Measurements from ENCODE around the gene FADS3. TPM values are rescaled to one million over a fixed set of nuclear protein-coding genes. Genes with fewer than 3 reads are reported as not detected.

FADS3 gene
- total and polyA plus RNA-seq, 2 of the 13 experiments (the other 11 are each of a cell fraction or from before 2014, with no cell fraction given), result 13.4 to 23.2 TPM

DNA sequence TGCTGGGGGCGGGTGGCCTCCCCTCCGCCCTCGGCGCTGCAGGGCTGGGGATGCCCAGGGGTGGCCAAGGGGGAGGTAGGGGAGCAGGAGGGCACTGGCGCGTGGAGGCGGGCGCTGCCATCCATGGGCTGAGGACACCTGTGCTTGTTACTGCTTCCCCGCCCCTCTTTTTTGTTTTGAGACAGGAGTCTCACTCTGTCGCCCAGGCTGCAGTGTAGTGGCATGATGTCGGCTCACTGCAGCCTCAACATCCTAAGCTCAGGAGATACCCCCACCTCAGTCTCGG lies 683 bp upstream of the FADS3 start (continued):
- TF ChIP-seq, protein P1, sequence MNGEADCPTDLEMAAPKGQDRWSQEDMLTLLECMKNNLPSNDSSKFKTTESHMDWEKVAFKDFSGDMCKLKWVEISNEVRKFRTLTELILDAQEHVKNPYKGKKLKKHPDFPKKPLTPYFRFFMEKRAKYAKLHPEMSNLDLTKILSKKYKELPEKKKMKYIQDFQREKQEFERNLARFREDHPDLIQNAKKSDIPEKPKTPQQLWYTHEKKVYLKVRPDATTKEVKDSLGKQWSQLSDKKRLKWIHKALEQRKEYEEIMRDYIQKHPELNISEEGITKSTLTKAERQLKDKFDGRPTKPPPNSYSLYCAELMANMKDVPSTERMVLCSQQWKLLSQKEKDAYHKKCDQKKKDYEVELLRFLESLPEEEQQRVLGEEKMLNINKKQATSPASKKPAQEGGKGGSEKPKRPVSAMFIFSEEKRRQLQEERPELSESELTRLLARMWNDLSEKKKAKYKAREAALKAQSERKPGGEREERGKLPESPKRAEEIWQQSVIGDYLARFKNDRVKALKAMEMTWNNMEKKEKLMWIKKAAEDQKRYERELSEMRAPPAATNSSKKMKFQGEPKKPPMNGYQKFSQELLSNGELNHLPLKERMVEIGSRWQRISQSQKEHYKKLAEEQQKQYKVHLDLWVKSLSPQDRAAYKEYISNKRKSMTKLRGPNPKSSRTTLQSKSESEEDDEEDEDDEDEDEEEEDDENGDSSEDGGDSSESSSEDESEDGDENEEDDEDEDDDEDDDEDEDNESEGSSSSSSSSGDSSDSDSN (CRISPR knock-in tag; IDR thresholded peaks at IDR 0.05), result 0 out of 2 replicates have a peak, but pooled peaks have one; percentile 0
- TF ChIP-seq JUNB (CRISPR knock-in tag; IDR thresholded peaks at IDR 0.05; ENCODE audit: borderline replicate concordance) (no peak), CHD2 (IDR thresholded peaks at IDR 0.05; ENCODE audit: low read depth, low read length) (no peak), ZFP1 (CRISPR knock-in tag; IDR thresholded peaks at IDR 0.05) (no peak), SPEN (CRISPR knock-in tag; IDR thresholded peaks at IDR 0.05; ENCODE audit: low read depth) (no peak), KDM2A (CRISPR knock-in tag; IDR thresholded peaks at IDR 0.05; ENCODE audit: borderline replicate concordance, low read depth) (peak; percentile 19; the same call in 1 of the 2 replicates), ZNF550 (CRISPR knock-in tag; IDR thresholded peaks at IDR 0.05; ENCODE audit: borderline replicate concordance) (no peak; the same call in 1 of the 2 replicates), ZNF230 (CRISPR knock-in tag; IDR thresholded peaks at IDR 0.05) (no peak), ZNF737 (CRISPR knock-in tag; IDR thresholded peaks at IDR 0.05; ENCODE audit: borderline replicate concordance) (no peak), ARHGAP35 (CRISPR knock-in tag; IDR thresholded peaks at IDR 0.05; ENCODE audit: borderline replicate concordance) (0 out of 2 replicates have a peak, but pooled peaks have one; percentile 5), RXRA (CRISPR knock-in tag; IDR thresholded peaks at IDR 0.05) (no peak; the same call in 1 of the 2 replicates), SIX4 (CRISPR knock-in tag; IDR thresholded peaks at IDR 0.05) (no peak), MBD4 (IDR thresholded peaks at IDR 0.05; ENCODE audit: borderline replicate concordance, low read length) (no peak), ZNF263 (CRISPR knock-in tag; IDR thresholded peaks at IDR 0.05) (no peak)
- TF ChIP-seq, protein P2, sequence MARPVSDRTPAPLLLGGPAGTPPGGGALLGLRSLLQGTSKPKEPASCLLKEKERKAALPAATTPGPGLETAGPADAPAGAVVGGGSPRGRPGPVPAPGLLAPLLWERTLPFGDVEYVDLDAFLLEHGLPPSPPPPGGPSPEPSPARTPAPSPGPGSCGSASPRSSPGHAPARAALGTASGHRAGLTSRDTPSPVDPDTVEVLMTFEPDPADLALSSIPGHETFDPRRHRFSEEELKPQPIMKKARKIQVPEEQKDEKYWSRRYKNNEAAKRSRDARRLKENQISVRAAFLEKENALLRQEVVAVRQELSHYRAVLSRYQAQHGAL (CRISPR knock-in tag; IDR thresholded peaks at IDR 0.05; ENCODE audit: not compliant biosample characterization), result no peak
